GM19324 (cell line): ENCODE measurements around the gene PMAIP1.

Source experiments
- ATAC-seq: cut with Tn5 transposase; IDR thresholded peaks from one replicate; pipeline ENCODE4 v1.9.1; 2021; ENCODE audit warnings: mild to moderate bottlenecking, moderate library complexity; ENCODE audit not compliant: unreplicated experiment, low FRiP score

PMAIP1 gene

DNA sequence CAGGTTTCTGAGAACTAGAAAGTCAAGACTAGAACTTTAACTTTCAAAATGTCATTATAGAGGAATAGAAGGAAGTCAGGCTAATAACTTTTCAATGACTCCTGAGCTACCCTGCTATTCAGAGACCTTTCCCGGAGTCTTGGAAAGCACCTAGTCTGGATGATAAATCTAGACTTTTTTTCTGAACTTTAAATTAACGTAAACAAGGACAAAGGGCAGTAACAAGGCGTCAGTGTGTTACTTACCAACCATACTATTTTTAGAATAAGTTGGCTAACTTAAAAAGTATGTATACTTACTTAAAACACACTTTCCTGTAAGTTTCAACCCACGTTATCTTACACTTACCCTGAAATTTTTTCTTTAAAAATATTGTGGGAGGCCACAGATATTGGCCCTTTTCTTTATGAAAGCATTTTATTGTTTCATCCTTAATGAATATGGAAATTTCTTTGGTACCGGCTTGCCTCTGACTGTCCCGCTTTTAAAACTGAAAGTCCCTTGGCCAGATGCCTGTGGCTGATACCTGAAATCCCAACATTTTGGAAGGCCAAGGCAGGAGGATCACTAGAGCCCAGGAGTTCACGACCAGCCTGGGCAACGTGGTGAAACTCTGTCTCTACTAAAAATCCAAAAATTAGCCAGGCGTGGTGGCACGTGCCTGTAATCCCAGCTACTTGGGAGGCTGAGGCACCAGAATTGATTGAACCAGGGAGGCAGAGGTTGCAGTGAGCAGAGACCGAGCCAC, 9.7 kb downstream of the PMAIP1 start:
- no peak for ATAC-seq

- no peak for ATAC-seq
These were observed 11.2 kb downstream of the PMAIP1 start for GRCh38 chr18:59910967-59911366.

- ATAC-seq: no peak
These were observed 11.8 kb downstream of the PMAIP1 start for GRCh38 chr18:59911600-59911999.

DNA sequence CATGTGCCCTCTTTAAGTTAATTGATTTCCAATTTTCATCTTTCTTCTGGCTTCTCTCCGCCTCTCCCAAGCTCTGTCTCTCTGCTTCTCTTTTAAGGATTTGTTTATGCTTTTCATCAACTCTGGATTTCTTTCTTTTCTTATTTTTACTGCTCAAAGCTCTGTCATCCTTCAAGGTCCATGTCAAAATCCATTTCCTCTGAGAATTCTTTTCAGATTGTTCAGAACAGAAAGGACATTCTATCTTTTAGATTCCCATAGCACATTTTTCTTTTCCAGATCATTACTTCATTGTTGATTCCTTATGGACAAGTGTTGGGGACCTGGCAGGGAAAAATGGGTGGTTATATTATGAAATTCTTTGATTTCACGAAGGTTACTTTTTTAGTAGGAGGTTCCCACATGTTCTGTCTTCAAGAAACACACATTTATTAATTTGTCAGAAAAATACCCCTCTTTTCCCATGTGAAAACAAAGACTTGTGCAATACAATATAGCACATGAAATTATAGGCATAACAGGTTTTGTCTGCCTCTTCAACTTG, 12.3 kb downstream of the PMAIP1 start:
- ATAC-seq: no peak

GRCh38 chr18:59915606-59916005, 15.8 kb downstream of the PMAIP1 start:
- no peak for ATAC-seq

- ATAC-seq: no peak
These were observed 16.9 kb downstream of the PMAIP1 start for GRCh38 chr18:59916746-59917145.

- no peak for ATAC-seq
These were observed 17.6 kb downstream of the PMAIP1 start for GRCh38 chr18:59917422-59917821.

DNA sequence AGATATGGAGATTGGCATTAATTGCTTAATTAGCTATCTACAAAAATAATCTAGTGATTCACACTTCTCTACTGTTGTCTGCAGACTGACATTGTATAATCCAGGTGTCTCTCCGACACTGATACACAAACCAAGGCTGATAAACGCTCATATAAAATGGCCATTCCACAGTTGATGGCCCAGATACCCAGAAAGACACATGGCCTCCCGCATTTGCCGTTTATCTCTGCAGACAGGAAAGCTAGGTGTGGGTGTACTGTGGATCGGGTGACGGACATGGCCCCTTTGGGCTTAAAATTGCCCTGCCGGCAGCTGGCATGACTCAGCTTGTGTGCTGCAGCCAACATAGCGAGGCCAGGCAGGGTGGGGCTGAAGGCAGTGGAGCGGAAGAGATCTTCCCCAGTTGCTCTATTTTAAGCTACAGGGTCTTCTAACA, 18.5 kb downstream of the PMAIP1 start:
- ATAC-seq: peak; percentile 59

DNA sequence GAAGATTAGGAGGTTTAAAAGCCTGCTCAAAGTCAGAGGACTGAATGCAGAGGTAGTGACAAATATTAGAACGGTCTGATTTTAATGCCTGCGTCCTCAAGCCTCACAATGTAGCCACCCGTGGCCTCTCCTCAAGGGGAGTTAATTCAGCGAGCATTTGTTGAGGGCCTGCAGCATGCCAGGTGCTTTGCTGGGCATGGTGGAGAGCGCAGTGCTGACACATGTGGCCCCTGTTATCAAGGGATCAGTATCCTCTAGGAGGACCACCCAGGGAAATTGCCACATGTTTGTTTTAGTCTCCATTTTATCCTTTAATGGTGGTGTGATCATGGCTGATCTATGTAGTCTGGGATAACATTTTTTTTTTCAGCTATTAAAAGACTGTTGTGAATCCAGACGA, 19.2 kb downstream of the PMAIP1 start:
- ATAC-seq: no peak

DNA sequence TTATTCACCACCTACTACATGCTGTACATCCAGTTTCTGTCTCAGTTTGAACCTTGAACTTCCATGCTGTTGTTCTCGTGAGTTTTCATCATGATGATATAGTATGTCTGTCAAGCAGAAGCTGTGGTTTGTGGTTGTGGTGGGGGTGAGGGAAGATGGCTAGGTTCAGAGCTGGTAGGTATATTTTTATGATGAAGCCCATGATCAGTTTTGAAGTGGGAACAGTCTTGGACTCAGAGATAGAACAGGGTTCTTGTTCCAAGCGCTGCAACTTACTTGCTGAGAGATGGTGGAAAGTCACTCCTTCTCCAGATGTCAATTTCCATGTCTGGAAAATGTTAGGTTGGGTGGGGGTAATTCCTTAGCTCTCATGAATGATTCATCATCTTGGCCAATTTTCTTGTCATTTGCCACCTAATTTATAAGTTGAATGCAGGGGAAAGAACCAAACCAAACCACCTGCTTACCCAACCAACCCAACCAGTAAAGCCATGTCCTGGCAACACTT, 21.6 kb downstream of the PMAIP1 start:
- peak; percentile 45 for ATAC-seq

- no peak for ATAC-seq
These were observed 23.9 kb downstream of the PMAIP1 start for GRCh38 chr18:59923539-59924196.

DNA sequence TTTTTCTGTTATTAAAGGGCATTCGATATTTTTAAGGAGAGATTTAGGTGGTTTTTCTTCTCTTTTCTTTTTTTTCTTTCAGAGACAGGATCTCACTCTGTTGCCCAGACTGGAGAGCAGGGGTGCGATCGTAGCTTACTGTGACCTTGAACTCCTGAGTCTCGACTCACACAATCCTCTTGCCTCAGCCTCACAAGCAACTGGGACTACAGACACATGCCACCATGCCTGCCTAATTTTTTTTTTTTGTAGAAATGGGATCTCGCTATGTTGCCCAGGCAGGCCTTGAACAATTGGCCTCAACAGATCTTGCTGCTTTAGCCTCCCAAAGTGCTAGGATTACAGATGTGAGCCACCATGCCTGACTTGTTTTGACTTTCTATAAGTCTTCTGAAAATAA, 26.3 kb downstream of the PMAIP1 start:
- ATAC-seq: no peak

GRCh38 chr18:59927246-59927825, 27.5 kb downstream of the PMAIP1 start:
- ATAC-seq: peak; percentile 50

GRCh38 chr18:59928201-59928600, 28.4 kb downstream of the PMAIP1 start:
- ATAC-seq: no peak

- no peak for ATAC-seq
These were observed 30.0 kb downstream of the PMAIP1 start for GRCh38 chr18:59929621-59930295.

- ATAC-seq: no peak
These were observed 32.6 kb downstream of the PMAIP1 start for GRCh38 chr18:59932401-59932800.

- no peak for ATAC-seq
These were observed 38.9 kb downstream of the PMAIP1 start for GRCh38 chr18:59938676-59939075.

GRCh38 chr18:59939127-59939526, 39.3 kb downstream of the PMAIP1 start:
- ATAC-seq: no peak

GRCh38 chr18:59940068-59940467, 40.3 kb downstream of the PMAIP1 start:
- ATAC-seq: no peak

GRCh38 chr18:59941331-59941730, 41.5 kb downstream of the PMAIP1 start:
- no peak for ATAC-seq

DNA sequence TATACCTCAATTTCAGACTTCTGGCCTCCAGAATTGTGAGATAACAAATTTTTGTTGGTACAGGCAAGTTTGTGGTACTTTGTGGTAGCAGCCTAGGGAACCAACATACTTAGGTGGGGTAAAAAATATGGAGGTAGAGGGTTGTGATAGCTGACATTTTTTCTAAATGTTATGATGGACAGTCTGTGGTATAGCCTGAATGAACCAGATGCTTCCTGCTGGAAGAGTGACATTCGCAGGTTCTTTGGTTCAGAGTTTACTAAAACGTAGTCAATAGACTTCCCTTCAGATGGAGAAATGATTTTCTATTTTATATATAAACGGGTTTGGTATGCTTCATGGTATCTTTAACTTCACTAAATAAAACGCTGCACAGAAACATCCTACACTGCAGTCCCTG, 42.8 kb downstream of the PMAIP1 start:
- no peak for ATAC-seq
